Hematopoietic multipotent progenitor cell treated with erythropoietin and hydrocortisone succinate and interleukin-3 and kit ligand, for 8 days (in vitro differentiated cells): ENCODE results near the gene ARMC6.
A peak's percentile ranks its signal among the peaks of the same experiment; 100 is the strongest.
"Not testable (repeated sequence)": the region's sequence is repeated elsewhere in the genome, so short reads cannot be mapped to it uniquely, and the experiment has no call there.

Source experiments
- DNase-seq: peaks from one replicate; pipeline ENCODE4 v3.0.0-alpha.2; 2015

ARMC6 gene

GRCh38 chr19:19023376-19023775, 10.0 kb upstream of the ARMC6 start:
- DNase-seq = not testable (repeated sequence)

GRCh38 chr19:19025861-19026260, 7.5 kb upstream of the ARMC6 start:
- no peak for DNase-seq

- DNase-seq = peak; percentile 10
Observed at GRCh38 chr19:19026299-19026971, 7.0 kb upstream of the ARMC6 start.

- DNase-seq = no peak
Observed at GRCh38 chr19:19027228-19027627, 6.2 kb upstream of the ARMC6 start.

- no peak for DNase-seq
Observed at GRCh38 chr19:19028526-19028925, 4.9 kb upstream of the ARMC6 start.

- no peak for DNase-seq
Observed at GRCh38 chr19:19031891-19032290, 1.5 kb upstream of the ARMC6 start.

- DNase-seq = peak; percentile 94
Observed at GRCh38 chr19:19032420-19033175, 805 bp upstream of the ARMC6 start.

- no peak for DNase-seq
Observed at GRCh38 chr19:19033176-19033425, 302 bp upstream of the ARMC6 start.

GRCh38 chr19:19034204-19034624, 811 bp downstream of the ARMC6 start:
- DNase-seq = peak; percentile 98

- DNase-seq = no peak
Observed at GRCh38 chr19:19039901-19040300, 6.5 kb downstream of the ARMC6 start.

GRCh38 chr19:19040417-19040816, 7.0 kb downstream of the ARMC6 start:
- no peak for DNase-seq

GRCh38 chr19:19042732-19043280, 9.4 kb downstream of the ARMC6 start:
- DNase-seq = no peak

GRCh38 chr19:19043481-19043880, 10.1 kb downstream of the ARMC6 start:
- DNase-seq = no peak

- DNase-seq = no peak
Observed at GRCh38 chr19:19043881-19044280, 10.5 kb downstream of the ARMC6 start.

GRCh38 chr19:19049406-19049805, 16.0 kb downstream of the ARMC6 start:
- no peak for DNase-seq

GRCh38 chr19:19050104-19050503, 16.7 kb downstream of the ARMC6 start:
- DNase-seq = no peak

GRCh38 chr19:19050731-19051130, 17.3 kb downstream of the ARMC6 start:
- no peak for DNase-seq

GRCh38 chr19:19051478-19052213, 18.2 kb downstream of the ARMC6 start:
- no peak for DNase-seq

- DNase-seq = no peak
Observed at GRCh38 chr19:19052921-19053320, 19.5 kb downstream of the ARMC6 start.

GRCh38 chr19:19053508-19054314, 20.3 kb downstream of the ARMC6 start:
- peak; percentile 69 for DNase-seq

- no peak for DNase-seq
Observed at GRCh38 chr19:19054315-19054938, 21.0 kb downstream of the ARMC6 start.

- no peak for DNase-seq
Observed at GRCh38 chr19:19054939-19055440, 21.6 kb downstream of the ARMC6 start.
